Measurements from ENCODE around the gene THRB. TPM values are rescaled to one million over a fixed set of nuclear protein-coding genes. Genes with fewer than 3 reads are reported as not detected.

THRB gene
- total RNA-seq, 1 experiment from 2014 or later, result not detected

DNA sequence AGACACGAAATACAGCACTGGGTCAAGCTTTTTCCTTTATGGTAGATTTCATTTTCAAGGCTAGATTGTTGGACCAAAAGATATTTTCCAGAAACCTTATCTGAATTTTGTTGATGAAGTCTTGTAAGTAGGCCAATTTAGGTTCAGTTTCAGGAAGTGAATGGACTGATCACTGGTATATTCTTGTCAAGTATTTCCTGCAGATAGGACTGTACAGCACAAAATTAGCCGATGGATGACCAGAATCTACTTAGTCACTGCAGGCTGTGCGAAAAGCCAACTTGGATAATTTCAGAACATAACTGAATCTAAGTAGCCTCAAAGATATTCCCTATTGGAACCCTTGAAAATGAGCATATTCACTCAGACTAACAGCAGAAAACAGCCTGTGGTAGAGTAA, 343.1 kb downstream of the THRB start:
- Histone ChIP-seq H4K20me1 (ENCODE audit: insufficient read depth, low read depth, low read length) (no peaks in the 10 kb centered on the region), H3K9me2 (replicated peaks; ENCODE audit: insufficient read depth, low read length) (no peaks in the 10 kb centered on the region), H3K9me3 (ENCODE audit: low read length) (no peaks in the 10 kb centered on the region), H3K4me3 (ENCODE audit: low read length) (no peak overlapping the region), H3K9ac (ENCODE audit: low read length) (no peak overlapping the region), H3K27me3 (ENCODE audit: low read length) (no peaks in the 10 kb centered on the region), H3K36me3 (ENCODE audit: insufficient read depth, low read length) (no peaks in the 10 kb centered on the region), H2AFZ (ENCODE audit: low read length) (no peak overlapping the region), H3K4me2 (ENCODE audit: low read depth, low read length, poor library complexity, severe bottlenecking) (no peak overlapping the region), H3K4me1 (ENCODE audit: low read length) (peaks cover 12% of the 10 kb centered on the region), H3K79me2 (ENCODE audit: low read length) (no peaks in the 10 kb centered on the region), H3K27ac (ENCODE audit: low read length) (no peak overlapping the region)
- no peak for DNase-seq

DNA sequence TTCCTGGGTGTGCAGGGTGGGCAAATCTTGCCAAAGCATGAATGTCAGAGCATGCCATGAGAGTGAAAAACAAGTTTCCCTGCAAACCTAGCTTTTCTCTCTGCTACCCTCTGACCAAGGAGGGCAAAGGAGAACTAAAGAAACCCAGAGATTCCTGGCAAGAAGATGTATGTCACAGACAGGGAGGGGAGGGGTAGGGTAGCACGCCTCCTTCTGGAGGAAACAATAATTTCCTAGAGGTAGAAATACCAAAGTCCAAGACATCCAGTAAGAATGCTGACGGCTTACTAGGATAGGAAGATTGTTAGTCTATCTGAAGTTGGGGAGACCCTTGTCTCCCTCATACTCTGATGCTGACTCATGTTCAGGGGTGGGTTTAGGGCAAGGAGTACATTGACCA, 345.6 kb downstream of the THRB start:
- peak; percentile 70 for DNase-seq
- Histone ChIP-seq H3K4me3 (ENCODE audit: low read length) (no peak overlapping the region), H3K9me2 (replicated peaks; ENCODE audit: insufficient read depth, low read length) (no peaks in the 10 kb centered on the region), H4K20me1 (ENCODE audit: insufficient read depth, low read depth, low read length) (no peaks in the 10 kb centered on the region), H3K36me3 (ENCODE audit: insufficient read depth, low read length) (no peaks in the 10 kb centered on the region), H3K4me2 (ENCODE audit: low read depth, low read length, poor library complexity, severe bottlenecking) (no peak overlapping the region), H3K9me3 (ENCODE audit: low read length) (no peaks in the 10 kb centered on the region), H2AFZ (ENCODE audit: low read length) (no peak overlapping the region), H3K4me1 (ENCODE audit: low read length) (0 out of 2 replicates have a peak, but pooled peaks cover under 1% of the 10 kb centered on the region), H3K27ac (ENCODE audit: low read length) (no peak overlapping the region), H3K79me2 (ENCODE audit: low read length) (no peaks in the 10 kb centered on the region), H3K27me3 (ENCODE audit: low read length) (no peaks in the 10 kb centered on the region), H3K9ac (ENCODE audit: low read length) (no peak overlapping the region)

DNA sequence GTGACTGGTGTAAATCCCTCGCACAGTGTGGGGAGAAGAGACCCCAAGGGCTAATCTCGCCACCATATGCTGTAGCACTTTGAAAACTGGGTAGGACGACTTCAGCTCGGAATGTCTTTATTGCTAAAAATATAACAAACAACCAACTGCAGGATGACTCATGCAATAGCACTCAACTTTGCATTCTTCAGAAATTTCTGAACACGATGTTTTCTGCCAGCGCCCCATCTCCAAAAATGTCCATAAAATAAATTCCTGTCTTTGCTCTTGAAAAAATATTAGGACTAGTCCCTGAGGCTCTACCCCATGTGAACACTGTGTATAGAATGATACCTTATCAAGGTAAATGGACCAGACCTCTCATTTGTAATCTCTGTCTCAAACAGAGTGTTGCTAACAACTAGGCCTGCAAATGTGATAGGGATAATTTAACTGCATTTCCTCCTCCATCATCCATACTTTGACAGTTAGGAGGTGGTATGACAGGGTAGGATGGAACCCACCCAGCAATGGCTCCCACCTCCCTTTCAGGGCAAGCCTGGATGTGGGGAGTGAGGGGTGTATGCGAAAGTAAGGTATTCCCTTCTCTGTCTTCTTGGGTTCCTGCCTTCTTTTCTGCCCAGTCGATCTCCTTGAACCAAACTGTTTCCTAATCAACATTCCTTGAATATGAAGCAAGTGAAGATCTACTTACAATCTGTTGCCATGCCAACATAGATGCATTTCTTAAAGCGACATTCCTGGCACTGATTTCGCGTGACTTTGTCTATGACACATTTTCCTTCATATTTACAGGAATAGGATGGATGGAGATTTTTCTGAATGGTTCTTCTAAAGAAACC, 348.4 kb downstream of the THRB start:
- Histone ChIP-seq H3K4me3 (ENCODE audit: low read length) (no peak overlapping the region), H3K79me2 (ENCODE audit: low read length) (no peaks in the 10 kb centered on the region), H3K9me3 (ENCODE audit: low read length) (no peaks in the 10 kb centered on the region), H3K9me2 (replicated peaks; ENCODE audit: insufficient read depth, low read length) (no peaks in the 10 kb centered on the region), H3K4me1 (ENCODE audit: low read length) (no peaks in the 10 kb centered on the region), H4K20me1 (ENCODE audit: insufficient read depth, low read depth, low read length) (no peaks in the 10 kb centered on the region), H3K27ac (ENCODE audit: low read length) (no peak overlapping the region), H3K4me2 (ENCODE audit: low read depth, low read length, poor library complexity, severe bottlenecking) (no peak overlapping the region), H2AFZ (ENCODE audit: low read length) (no peak overlapping the region), H3K27me3 (ENCODE audit: low read length) (no peaks in the 10 kb centered on the region), H3K9ac (ENCODE audit: low read length) (no peak overlapping the region), H3K36me3 (ENCODE audit: insufficient read depth, low read length) (no peaks in the 10 kb centered on the region)
- DNase-seq, result no peak

DNA sequence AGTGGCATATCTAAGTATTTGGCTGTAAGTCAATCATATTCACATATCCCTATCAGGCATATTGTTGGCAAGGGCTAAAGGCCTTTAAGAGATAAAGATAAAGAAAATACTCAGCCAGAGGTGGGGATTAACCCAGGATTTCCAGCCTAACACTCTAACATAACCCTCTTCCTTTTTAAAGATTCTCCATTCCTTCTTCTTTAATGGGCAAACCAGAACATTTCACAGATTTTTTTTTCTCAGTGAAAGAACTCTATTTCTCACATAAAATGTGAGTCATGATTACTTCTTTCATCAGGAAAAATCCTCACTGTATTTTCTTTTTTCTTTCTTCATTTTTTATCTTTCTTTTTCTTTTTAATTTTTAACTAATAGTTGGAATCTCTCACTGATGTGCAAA, 349.2 kb downstream of the THRB start:
- Histone ChIP-seq H3K27ac (ENCODE audit: low read length) (no peak overlapping the region), H3K9me2 (replicated peaks; ENCODE audit: insufficient read depth, low read length) (no peaks in the 10 kb centered on the region), H3K4me3 (ENCODE audit: low read length) (no peak overlapping the region), H3K79me2 (ENCODE audit: low read length) (no peaks in the 10 kb centered on the region), H3K9me3 (ENCODE audit: low read length) (no peaks in the 10 kb centered on the region), H3K4me1 (ENCODE audit: low read length) (no peaks in the 10 kb centered on the region), H2AFZ (ENCODE audit: low read length) (no peak overlapping the region), H3K36me3 (ENCODE audit: insufficient read depth, low read length) (no peaks in the 10 kb centered on the region), H3K27me3 (ENCODE audit: low read length) (no peaks in the 10 kb centered on the region), H3K9ac (ENCODE audit: low read length) (no peak overlapping the region), H3K4me2 (ENCODE audit: low read depth, low read length, poor library complexity, severe bottlenecking) (no peak overlapping the region), H4K20me1 (ENCODE audit: insufficient read depth, low read depth, low read length) (no peaks in the 10 kb centered on the region)
- no peak for DNase-seq

DNA sequence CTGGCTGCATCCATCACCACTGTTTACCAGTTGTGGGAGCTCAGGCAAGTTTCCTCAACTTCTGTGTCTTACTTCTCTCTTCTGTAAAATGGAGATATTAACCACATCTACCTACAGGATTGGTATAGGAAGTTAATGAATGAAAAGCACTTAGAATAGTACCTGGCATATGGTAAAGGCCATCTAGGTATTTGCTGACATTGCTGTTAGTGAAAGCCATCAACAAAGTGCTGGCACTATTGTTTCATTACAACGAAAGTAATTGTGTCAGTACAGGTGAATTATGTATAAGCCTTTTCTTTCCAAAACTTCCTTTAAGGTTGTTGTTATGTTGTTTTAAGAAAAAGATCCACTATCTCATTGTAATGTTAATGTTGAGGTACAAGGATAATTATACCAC, 352.5 kb downstream of the THRB start:
- Histone ChIP-seq H3K4me2 (ENCODE audit: low read depth, low read length, poor library complexity, severe bottlenecking) (no peak overlapping the region), H3K4me1 (ENCODE audit: low read length) (peaks cover 29% of the 10 kb centered on the region), H3K9me3 (ENCODE audit: low read length) (no peaks in the 10 kb centered on the region), H3K36me3 (ENCODE audit: insufficient read depth, low read length) (no peaks in the 10 kb centered on the region), H3K9ac (ENCODE audit: low read length) (no peak overlapping the region), H3K27ac (ENCODE audit: low read length) (no peak overlapping the region), H3K4me3 (ENCODE audit: low read length) (no peak overlapping the region), H3K27me3 (ENCODE audit: low read length) (no peaks in the 10 kb centered on the region), H4K20me1 (ENCODE audit: insufficient read depth, low read depth, low read length) (no peaks in the 10 kb centered on the region), H3K9me2 (replicated peaks; ENCODE audit: insufficient read depth, low read length) (no peaks in the 10 kb centered on the region), H2AFZ (ENCODE audit: low read length) (no peak overlapping the region), H3K79me2 (ENCODE audit: low read length) (no peaks in the 10 kb centered on the region)
- DNase-seq, result no peak

DNA sequence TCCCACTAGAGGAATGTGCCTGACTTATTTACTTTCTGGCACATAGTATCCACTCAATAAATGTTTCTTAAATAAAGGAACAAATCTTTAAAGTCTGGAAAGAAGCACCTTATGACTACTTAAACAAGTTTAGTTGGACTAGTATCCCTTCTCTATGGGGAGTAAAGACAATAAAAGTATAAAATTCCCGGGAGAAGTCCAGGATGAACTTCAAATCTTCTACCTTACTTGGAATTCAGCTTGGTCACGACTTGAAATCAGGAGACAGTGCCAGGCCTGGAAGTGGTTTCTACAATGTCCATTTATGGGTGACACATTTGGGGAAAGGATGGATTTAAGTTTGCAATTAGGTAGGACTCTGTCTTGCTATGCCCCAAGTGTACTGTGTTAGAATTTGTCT, 353.1 kb downstream of the THRB start:
- no peak overlapping the region for H2AFZ ChIP-seq (ENCODE audit: low read length)
- no peaks in the 10 kb centered on the region for H4K20me1 ChIP-seq (ENCODE audit: insufficient read depth, low read depth, low read length)
- H3K4me1 ChIP-seq (ENCODE audit: low read length), result peaks cover 29% of the 10 kb centered on the region
- no peaks in the 10 kb centered on the region for H3K79me2 ChIP-seq (ENCODE audit: low read length)
- H3K27me3 ChIP-seq (ENCODE audit: low read length), result no peaks in the 10 kb centered on the region
- H3K9me2 ChIP-seq (replicated peaks; ENCODE audit: insufficient read depth, low read length), result no peaks in the 10 kb centered on the region
- no peak overlapping the region for H3K9ac ChIP-seq (ENCODE audit: low read length)
- H3K36me3 ChIP-seq (ENCODE audit: insufficient read depth, low read length), result no peaks in the 10 kb centered on the region
- DNase-seq, result no peak
- no peak overlapping the region for H3K4me3 ChIP-seq (ENCODE audit: low read length)
- H3K9me3 ChIP-seq (ENCODE audit: low read length), result no peaks in the 10 kb centered on the region
- H3K27ac ChIP-seq (ENCODE audit: low read length), result no peak overlapping the region
- H3K4me2 ChIP-seq (ENCODE audit: low read depth, low read length, poor library complexity, severe bottlenecking), result no peak overlapping the region

DNA sequence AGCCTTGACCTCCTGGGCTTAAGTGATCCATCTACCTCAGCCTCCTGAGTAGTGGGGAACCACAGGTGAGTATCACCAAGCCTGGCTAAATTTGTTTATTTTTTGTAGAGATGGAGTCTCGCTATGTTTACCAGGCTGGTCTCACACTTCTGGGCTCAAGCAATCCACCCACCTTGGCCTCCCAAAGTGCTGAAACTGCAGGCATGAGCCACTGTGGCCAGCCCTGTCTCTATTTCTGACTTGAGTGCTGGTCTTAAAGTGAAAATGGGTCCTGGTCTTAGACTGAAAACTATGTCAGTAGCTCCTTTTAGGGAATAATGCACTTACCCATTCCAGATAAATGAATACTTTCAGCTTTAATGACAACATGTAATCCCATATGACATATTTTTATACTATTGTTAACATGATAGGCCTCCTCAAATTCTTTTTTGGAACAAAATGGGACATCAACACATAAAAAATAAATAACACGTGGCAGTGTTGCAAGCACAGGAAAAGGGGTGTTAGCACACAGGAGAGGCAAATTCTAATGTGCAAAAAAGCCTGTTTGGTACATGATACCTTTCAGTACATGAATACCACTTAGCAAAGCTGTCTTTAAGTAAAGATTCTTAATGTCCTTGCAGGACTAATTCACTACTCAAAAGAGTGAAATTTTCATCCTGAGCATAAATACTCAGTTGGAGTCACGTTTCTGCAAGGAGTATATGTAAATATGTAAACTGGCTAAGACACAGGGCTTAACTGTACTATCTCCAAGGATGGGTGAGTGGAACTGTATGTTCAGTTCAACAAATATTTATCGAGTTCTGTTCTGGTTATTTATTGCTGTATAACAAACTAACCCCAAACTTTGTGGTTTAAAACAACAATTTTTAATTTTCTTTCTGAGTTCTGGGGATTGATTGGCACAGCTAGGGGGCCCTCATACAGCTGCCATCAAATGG, 354.9 kb downstream of the THRB start:
- Histone ChIP-seq H3K9ac (ENCODE audit: low read length) (no peak overlapping the region), H3K36me3 (ENCODE audit: insufficient read depth, low read length) (no peaks in the 10 kb centered on the region)

DNA sequence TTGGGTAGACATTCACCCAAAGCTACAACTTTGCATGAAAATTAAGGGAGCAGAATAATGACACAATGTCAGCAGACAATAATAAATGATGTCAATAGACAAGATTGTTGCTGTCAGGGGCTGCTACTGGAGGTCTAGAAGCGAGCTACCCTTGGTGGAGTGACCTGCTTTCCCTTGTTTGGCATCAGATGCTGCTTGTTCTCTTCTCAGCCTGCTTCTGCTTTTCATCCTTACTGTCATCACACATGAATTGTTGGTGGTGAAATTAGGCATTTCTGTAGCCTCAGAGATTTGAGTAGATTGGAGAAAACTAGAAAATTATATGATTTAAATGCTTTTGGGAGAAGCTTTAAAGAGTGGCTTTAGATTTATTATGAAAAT, 355.8 kb downstream of the THRB start:
- Histone ChIP-seq H3K79me2 (ENCODE audit: low read length) (no peaks in the 10 kb centered on the region), H3K36me3 (ENCODE audit: insufficient read depth, low read length) (no peaks in the 10 kb centered on the region), H3K9me2 (replicated peaks; ENCODE audit: insufficient read depth, low read length) (no peaks in the 10 kb centered on the region), H3K27me3 (ENCODE audit: low read length) (no peaks in the 10 kb centered on the region), H3K9ac (ENCODE audit: low read length) (no peak overlapping the region), H3K4me3 (ENCODE audit: low read length) (no peak overlapping the region), H3K4me1 (ENCODE audit: low read length) (peaks cover 32% of the 10 kb centered on the region), H4K20me1 (ENCODE audit: insufficient read depth, low read depth, low read length) (no peaks in the 10 kb centered on the region), H3K27ac (ENCODE audit: low read length) (peak overlapping the region; percentile 70), H2AFZ (ENCODE audit: low read length) (no peak overlapping the region), H3K4me2 (ENCODE audit: low read depth, low read length, poor library complexity, severe bottlenecking) (peak overlapping the region; percentile 27), H3K9me3 (ENCODE audit: low read length) (no peaks in the 10 kb centered on the region)
- no peak for DNase-seq

More for the DNA sequence above, 354.9 kb downstream of the THRB start:
- no peak overlapping the region for H2AFZ ChIP-seq (ENCODE audit: low read length)
- H3K4me2 ChIP-seq (ENCODE audit: low read depth, low read length, poor library complexity, severe bottlenecking), result no peak overlapping the region
- peaks cover 32% of the 10 kb centered on the region for H3K4me1 ChIP-seq (ENCODE audit: low read length)
- no peaks in the 10 kb centered on the region for H3K79me2 ChIP-seq (ENCODE audit: low read length)
- H3K27me3 ChIP-seq (ENCODE audit: low read length), result no peaks in the 10 kb centered on the region
- H3K4me3 ChIP-seq (ENCODE audit: low read length), result no peak overlapping the region
- H3K9me3 ChIP-seq (ENCODE audit: low read length), result no peaks in the 10 kb centered on the region
- H4K20me1 ChIP-seq (ENCODE audit: insufficient read depth, low read depth, low read length), result no peaks in the 10 kb centered on the region
- peak overlapping the region; percentile 70 for H3K27ac ChIP-seq (ENCODE audit: low read length)
- no peak for DNase-seq
- H3K9me2 ChIP-seq (replicated peaks; ENCODE audit: insufficient read depth, low read length), result no peaks in the 10 kb centered on the region

All from Karpas-422 (cell line).